Heart left ventricle (tissue), 13 donors: Measurements from ENCODE around the gene ERBB4.
"Not testable (repeated sequence)": the region's sequence is repeated elsewhere in the genome, so short reads cannot be mapped to it uniquely, and the experiment has no call there.

Experiments
- POLR2A ChIP-seq, 2 donors: fragments of 450-650 bp; IDR thresholded peaks; one replicate each; pipeline ENCODE4 v1.6.1; 2017; ENCODE audit warnings: antibody characterized with exemption in 2 of 2, mild to moderate bottlenecking in 2 of 2, moderate library complexity in 2 of 2
- TF ChIP-seq, protein P1 (sequence below), 12 donors: fragments of 200-600 bp; sonication (generic) in 4 of 12; IDR thresholded peaks; one replicate each; pipeline versions ENCODE4 v1.5.0 to v1.8.0; 2018 to 2022; ENCODE audit warnings: antibody characterized with exemption in 12 of 12, mild to moderate bottlenecking in 5 of 12
- donor health status: ischemic (EF 13 %, LVEDD 7.1; RV severe dilation, severe dysfunction).
- donor health status: DM: no; HTN: yes; CAD: no.
- donor health status: DM: no; HTN: no; CAD: no.
- donor health status: ischemic (EF 25% LVEDD 6.9; RV normal size, moderate dysfunction).
- donor health status: ischemic (EF 25% LVEDD 5.7; RV mildly dilated, moderate dysfunction).
- donor health status: ischemic (EF 35%, LVEDD 5.7; RV mildly dilated, moderate dysfunction).
- donor health status: nonischemic (EF 11% LVEDD 7.7; RV severe dilation, severe dysfunction).
- donor health status: DM: yes; HTN: yes; CAD: no.
- donor health status: PGD.
- donor health status: ischemic (EF 29% LVEDD 5.4; RV normal size, mild dysfunction).
- donor health status: nonischemic (EF 23%, LVEDD 6.1; RV moderate dilation, normal function).

DNA sequence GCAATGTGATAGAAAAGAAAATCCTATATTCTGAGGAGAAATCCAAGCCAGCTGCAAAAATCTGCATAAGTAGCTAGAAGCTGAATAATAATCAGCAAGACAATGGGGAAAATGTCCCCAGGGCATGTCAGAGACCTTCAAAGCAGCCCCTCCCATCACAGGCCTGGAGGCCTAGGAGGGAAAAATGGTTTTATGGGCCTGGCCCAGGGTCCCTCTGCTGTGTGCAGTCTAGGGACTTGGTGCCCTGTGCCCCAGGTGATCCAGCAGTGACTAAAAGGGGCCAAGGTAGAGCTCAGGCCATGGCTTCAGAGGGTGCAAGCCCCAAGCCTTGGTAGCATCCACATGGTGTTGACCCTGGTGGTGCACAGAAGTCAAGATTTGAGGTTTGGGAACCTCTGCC is 432.1 kb downstream of the ERBB4 start:
- TF ChIP-seq, protein P1, sequence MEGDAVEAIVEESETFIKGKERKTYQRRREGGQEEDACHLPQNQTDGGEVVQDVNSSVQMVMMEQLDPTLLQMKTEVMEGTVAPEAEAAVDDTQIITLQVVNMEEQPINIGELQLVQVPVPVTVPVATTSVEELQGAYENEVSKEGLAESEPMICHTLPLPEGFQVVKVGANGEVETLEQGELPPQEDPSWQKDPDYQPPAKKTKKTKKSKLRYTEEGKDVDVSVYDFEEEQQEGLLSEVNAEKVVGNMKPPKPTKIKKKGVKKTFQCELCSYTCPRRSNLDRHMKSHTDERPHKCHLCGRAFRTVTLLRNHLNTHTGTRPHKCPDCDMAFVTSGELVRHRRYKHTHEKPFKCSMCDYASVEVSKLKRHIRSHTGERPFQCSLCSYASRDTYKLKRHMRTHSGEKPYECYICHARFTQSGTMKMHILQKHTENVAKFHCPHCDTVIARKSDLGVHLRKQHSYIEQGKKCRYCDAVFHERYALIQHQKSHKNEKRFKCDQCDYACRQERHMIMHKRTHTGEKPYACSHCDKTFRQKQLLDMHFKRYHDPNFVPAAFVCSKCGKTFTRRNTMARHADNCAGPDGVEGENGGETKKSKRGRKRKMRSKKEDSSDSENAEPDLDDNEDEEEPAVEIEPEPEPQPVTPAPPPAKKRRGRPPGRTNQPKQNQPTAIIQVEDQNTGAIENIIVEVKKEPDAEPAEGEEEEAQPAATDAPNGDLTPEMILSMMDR (IDR thresholded peaks at IDR 0.05): not testable (repeated sequence)
- TF ChIP-seq POLR2A (IDR thresholded peaks at IDR 0.05): not testable (repeated sequence)
